HG02840 (cell line): ENCODE results near the gene CPSF6.
A peak's percentile ranks its signal among the peaks of the same experiment; 100 is the strongest.
"Not testable (repeated sequence)": the region's sequence is repeated elsewhere in the genome, so short reads cannot be mapped to it uniquely, and the experiment has no call there.

ENCODE experiments used
- ATAC-seq: cut with Tn5 transposase; IDR thresholded peaks from one replicate; pipeline ENCODE4 v1.9.1; 2021; ENCODE audit warnings: mild to moderate bottlenecking, moderate library complexity, moderate number of reproducible peaks; ENCODE audit not compliant: unreplicated experiment, low FRiP score

Gene CPSF6

DNA sequence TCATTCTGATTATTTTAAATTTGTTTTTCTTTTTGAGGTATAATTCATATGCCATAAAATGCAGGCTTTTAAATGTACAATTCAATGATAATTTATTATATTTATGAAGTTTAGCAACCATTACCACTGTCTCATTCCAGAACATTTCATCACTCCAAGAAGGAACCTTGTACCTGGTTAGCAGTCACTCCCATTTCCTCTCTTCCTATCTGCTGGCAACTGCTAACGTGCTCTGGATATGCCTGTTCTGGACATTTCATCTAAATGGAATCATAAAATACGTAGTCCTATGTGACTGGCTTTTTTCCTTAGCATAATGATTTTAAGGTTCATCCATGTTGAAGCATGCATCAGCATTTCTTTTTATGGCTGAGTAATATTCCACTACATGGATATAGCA lies 15.5 kb downstream of the CPSF6 start:
- no peak for ATAC-seq

DNA sequence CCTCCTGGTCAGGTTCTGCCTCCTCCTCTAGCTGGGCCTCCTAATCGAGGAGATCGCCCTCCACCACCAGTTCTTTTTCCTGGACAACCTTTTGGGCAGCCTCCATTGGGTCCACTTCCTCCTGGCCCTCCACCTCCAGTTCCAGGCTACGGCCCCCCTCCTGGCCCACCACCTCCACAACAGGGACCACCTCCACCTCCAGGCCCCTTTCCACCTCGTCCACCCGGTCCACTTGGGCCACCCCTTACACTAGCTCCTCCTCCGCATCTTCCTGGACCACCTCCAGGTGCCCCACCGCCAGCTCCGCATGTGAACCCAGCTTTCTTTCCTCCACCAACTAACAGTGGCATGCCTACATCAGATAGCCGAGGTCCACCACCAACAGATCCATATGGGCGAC lies 19.3 kb downstream of the CPSF6 start:
- ATAC-seq = no peak

DNA sequence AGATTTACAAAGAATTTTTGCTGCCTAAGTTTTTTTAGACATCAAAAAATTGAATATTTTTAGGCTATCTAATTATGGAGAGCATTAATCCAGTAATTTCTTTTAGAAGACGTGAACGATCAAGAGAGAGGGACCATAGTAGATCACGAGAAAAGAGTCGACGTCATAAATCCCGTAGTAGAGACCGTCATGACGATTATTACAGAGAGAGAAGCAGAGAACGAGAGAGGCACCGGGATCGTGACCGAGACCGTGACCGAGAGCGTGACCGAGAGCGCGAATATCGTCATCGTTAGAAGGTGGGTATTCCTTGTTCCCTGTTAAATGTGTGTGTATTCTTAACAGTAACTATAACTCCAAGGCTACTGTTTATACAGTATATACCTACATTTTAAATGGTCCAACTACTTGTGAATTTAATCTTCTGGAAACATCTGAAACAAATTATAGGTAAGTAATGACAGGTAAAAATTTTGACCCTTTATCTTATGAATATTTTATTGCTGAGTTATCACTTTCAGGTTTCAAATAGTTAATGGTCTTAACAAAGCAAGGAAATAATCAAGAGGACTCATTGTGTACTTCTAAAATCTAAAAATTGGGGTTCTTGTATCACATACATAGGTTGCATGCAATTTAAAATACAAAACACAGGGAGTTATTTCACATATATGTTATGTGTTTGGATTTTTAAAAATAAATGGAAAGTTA lies 23.1 kb downstream of the CPSF6 start:
- ATAC-seq = no peak

GRCh38 chr12:69265205-69265604 lies 25.8 kb downstream of the CPSF6 start:
- no peak for ATAC-seq

GRCh38 chr12:69265633-69266032 lies 26.3 kb downstream of the CPSF6 start:
- ATAC-seq = not testable (repeated sequence)

DNA sequence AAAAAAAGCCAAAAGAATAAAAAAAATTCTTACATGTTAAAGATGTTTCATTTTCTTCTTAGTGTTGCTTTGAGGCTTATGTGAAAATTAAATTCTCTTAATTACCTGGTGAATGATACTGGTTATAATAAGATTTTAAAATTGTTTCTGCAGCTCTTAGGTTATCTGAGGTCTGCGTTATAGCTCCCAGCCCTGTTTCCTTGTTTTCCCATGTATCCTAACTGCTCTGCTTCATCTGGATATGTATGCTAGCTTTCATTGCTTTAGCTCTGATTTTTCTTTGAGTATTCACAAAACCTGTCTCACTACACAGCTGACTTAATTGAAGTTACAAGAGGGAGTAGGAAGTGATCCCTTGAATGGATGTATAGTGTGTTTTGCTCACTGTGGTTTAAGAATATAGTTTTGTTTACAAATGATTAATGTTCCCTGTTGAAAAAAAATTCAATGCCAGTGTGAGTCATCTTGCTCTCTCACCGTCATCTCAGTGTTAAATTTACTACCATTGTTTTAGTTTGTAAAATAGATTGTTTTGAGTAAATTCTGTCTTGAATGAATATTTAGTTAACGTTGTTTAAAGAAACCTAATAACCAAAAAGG lies 26.8 kb downstream of the CPSF6 start:
- no peak for ATAC-seq

GRCh38 chr12:69269736-69270135 lies 30.4 kb downstream of the CPSF6 start:
- ATAC-seq = no peak

DNA sequence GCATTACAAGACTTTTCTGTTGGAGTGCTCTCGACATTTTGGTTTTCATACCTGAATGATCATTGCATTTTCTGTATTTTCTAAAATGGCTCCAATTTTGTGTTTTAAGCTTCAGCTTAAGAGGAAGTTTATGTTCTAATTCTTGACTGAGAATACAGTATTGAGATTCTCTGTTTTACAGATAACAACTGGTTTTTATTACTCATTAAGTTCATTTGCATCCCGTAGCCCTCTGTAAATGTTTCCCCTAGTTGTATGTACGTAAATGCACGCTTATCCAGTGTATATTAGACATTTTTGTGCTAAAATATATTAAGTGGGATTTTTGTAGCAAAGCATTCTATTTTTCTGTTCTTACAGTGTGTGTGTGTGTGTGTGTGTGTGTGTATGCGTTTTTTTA lies 33.1 kb downstream of the CPSF6 start:
- ATAC-seq = no peak

DNA sequence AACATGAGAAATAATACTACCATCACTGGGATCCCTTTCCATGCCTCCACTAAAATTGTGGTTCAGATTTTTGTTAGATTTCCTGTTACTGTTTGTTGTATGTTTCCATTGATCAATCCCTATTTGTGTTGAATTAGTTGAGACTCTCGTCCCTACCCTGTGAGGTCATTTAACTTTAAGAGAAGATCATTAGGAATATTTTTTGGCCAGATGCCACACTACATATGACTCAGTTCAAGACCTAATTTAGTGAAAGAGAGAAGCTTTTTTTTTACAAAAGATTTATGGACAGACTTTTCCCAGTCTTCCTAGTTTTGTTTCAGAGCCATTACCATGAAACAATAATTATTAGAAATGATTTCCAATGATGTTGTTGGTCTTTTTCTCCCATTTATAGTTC lies 35.5 kb downstream of the CPSF6 start:
- no peak for ATAC-seq

DNA sequence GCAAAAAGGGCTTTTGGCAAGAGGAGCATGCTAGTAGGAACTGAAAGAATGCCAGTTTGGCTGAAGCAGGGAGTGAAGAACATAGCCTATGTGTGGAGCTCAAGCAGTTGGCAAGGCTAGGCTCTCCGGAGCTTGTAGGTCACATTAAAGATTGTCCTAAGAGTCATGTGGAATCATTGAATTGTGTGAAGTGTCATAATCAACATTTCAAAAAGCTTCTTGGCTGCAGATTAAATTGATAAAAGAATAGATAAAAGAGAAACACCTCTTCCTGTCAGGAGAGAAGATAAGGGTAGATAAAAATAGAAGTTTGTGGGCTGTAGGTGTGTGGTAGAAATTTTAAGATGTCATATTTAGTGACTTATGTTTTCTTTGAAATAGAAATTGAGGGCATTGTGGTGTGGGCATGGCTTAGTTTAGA lies 36.1 kb downstream of the CPSF6 start:
- ATAC-seq = no peak

DNA sequence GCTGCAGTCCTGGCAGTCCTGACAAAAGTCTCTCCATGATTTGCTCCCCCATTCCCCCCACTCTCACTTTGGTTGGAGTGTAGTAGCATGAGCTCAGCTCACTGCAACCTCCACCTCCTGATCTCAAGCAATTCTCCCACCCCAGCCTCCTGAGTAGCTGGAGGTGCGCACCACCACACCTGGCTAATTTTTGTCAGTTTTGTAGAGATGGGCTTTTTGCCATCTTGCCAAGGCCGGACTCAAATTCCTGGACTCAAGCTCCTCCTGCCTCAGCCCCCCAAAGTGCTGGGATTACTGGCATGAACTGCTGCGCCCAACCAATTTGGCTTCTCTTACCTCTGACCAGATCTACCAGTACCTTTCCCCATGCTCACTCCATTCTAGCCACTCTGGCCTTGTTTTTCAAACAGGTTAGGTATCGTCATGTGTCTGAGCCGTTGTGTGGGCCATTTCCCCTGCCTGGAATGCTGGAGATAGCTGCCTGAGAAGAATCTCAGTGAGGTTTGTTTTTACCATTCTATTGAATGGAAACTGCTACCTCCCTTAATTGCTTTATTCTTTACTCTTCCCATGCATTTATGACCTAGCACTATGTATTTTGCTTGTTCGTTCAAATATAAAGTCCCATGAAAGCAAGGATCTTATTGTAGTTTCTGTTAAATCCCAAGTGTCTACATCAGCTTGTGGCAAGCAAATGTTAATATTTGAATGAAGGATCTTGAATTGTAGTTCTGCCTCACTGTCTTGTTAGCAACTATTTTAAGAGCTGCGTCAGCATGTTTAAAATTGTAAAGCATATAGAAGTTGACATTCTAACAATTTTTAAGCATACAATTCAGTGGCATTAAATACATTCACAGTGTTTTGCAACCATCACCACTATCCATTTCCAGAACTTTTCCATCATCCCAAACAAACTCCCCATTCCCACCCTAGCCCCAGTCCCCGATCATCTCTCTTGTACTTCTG lies 39.7 kb downstream of the CPSF6 start:
- no peak for ATAC-seq

- no peak for ATAC-seq
Measured at GRCh38 chr12:69284131-69284530, 44.8 kb downstream of the CPSF6 start.

DNA sequence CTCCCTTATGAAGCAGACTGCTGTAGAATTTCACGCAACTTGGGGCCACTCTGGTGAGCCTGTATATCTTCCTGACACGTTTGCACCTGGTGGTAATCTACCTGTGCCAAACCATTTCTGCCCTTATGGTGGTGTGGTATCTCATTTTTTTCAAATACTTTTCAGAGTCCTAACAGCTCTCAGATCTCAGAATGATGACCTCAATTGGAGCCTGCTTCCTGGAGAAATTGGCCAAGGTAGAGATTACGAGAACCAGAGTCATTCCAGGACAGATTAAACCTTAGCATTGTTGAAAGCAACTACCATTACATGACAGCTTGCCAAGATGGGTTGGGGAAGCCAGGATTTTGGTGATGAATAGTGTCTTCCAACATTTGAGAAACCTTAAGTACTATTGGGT lies 48.2 kb downstream of the CPSF6 start:
- no peak for ATAC-seq

DNA sequence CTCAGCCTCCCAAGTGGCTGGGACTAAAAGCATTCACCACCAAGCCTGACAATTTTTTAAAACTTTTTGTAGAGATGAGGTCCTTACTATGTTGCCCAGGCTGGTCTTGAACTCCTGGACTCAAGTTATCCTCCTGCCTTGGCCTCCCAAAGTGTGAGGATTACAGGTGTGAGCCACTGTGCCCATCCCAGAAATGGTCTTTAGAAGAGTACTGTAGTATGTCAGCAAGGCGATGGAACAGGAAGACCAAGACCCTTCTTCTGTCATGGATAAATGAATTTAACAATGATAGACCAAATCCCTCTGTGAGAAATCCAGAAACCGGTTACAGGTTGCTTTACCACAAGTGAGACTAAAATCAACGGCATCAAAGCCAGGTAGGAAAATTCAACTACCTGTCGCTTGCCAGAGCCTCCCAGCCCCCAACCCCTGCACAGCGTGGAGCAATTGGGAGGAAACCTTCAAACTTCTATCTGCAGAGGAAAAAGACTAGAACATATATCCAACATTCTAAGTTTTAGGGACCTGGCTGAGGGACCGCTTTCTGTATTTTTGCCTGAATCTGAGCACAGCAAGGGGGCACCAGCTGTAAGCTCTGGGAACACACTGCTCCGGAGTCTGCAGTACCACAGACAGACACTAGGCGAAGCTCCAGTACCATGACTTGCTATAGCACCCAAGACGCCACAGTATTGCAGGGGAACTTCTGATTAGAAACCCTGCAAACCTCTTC lies 51.3 kb downstream of the CPSF6 start:
- ATAC-seq = peak; percentile 94

- ATAC-seq = no peak
Measured at GRCh38 chr12:69291278-69291593, 51.9 kb downstream of the CPSF6 start.

DNA sequence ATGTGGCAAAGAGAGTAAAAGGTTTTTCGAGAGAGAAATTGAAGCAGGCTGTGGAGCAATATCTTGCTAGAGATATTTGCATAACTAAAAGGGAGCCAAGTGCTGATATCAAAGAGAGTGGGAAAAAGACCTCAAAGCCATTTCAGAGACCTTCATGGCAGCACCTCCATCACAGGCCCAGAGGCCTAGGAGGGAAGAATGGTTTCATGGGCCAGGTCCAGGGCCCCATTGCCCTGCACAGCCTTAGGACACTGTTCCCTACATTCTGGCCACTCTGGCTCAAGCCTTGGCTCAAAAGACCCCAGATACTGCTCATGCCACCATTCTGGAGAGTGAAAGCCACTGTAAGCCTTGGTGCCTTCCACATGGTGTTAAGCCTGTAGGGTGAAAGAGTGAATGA lies 58.8 kb downstream of the CPSF6 start:
- ATAC-seq = no peak

- no peak for ATAC-seq
Measured at GRCh38 chr12:69298947-69299346, 59.6 kb downstream of the CPSF6 start.

GRCh38 chr12:69304284-69304683 lies 64.9 kb downstream of the CPSF6 start:
- no peak for ATAC-seq

GRCh38 chr12:69309461-69309860 lies 70.1 kb downstream of the CPSF6 start:
- no peak for ATAC-seq

DNA sequence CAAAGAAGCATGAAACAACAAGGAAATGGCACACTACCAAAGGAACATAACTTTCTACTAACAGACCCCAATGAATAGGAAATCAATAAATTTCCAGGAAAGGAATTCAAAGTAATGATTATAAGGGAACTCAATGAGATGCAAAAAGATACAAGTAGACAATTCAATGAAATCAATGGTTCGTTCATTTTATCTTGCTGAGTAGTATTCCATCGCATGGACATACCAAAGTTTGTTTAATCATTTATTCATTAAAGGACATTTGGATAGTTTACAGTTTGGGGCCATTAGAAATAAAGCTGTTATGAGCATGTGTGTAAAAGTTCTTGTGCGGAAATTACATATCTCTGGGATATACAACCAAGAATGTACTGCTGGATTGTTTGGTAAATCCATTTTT lies 73.8 kb downstream of the CPSF6 start:
- ATAC-seq = no peak

GRCh38 chr12:69316784-69317183 lies 77.4 kb downstream of the CPSF6 start:
- ATAC-seq = not testable (repeated sequence)
